T-helper 9 cell (primary cell): Measurements from ENCODE around the gene ATL2.
A peak's percentile ranks its signal among the peaks of the same experiment; 100 is the strongest.
"Not testable (repeated sequence)": the region's sequence is repeated elsewhere in the genome, so short reads cannot be mapped to it uniquely, and the experiment has no call there.

Experiments
- DNase-seq: peaks from one replicate; pipeline ENCODE4 v3.0.0-alpha.2; 2020

ATL2 gene

GRCh38 chr2:38268691-38269327, 108.3 kb downstream of the ATL2 start:
- no peak for DNase-seq

- DNase-seq = no peak
Observed at GRCh38 chr2:38268001-38268400, 109.1 kb downstream of the ATL2 start.

- no peak for DNase-seq
Observed at GRCh38 chr2:38267270-38267925, 109.7 kb downstream of the ATL2 start.

- DNase-seq = no peak
Observed at GRCh38 chr2:38266382-38267061, 110.6 kb downstream of the ATL2 start.

GRCh38 chr2:38265461-38265860, 111.6 kb downstream of the ATL2 start:
- DNase-seq = no peak

- no peak for DNase-seq
Observed at GRCh38 chr2:38264396-38265221, 112.5 kb downstream of the ATL2 start.

GRCh38 chr2:38263293-38263692, 113.8 kb downstream of the ATL2 start:
- no peak for DNase-seq

- no peak for DNase-seq
Observed at GRCh38 chr2:38262069-38262871, 114.8 kb downstream of the ATL2 start.

GRCh38 chr2:38261569-38262068, 115.5 kb downstream of the ATL2 start:
- no peak for DNase-seq

GRCh38 chr2:38260972-38261371, 116.1 kb downstream of the ATL2 start:
- peak; percentile 4 for DNase-seq

- DNase-seq = no peak
Observed at GRCh38 chr2:38260469-38260868, 116.6 kb downstream of the ATL2 start.

- DNase-seq = no peak
Observed at GRCh38 chr2:38259311-38259710, 117.8 kb downstream of the ATL2 start.

- DNase-seq = not testable (repeated sequence)
Observed at GRCh38 chr2:38257680-38258079, 119.4 kb downstream of the ATL2 start.

- DNase-seq = no peak
Observed at GRCh38 chr2:38256610-38257009, 120.5 kb downstream of the ATL2 start.

GRCh38 chr2:38255211-38255610, 121.9 kb downstream of the ATL2 start:
- DNase-seq = no peak

GRCh38 chr2:38254796-38255195, 122.3 kb downstream of the ATL2 start:
- DNase-seq = no peak

- no peak for DNase-seq
Observed at GRCh38 chr2:38251940-38252339, 125.1 kb downstream of the ATL2 start.

GRCh38 chr2:38248707-38249106, 128.4 kb downstream of the ATL2 start:
- no peak for DNase-seq

- no peak for DNase-seq
Observed at GRCh38 chr2:38248255-38248654, 128.8 kb downstream of the ATL2 start.

GRCh38 chr2:38246105-38246504, 131.0 kb downstream of the ATL2 start:
- no peak for DNase-seq

- no peak for DNase-seq
Observed at GRCh38 chr2:38245114-38245641, 131.9 kb downstream of the ATL2 start.

- DNase-seq = no peak
Observed at GRCh38 chr2:38244301-38244700, 132.8 kb downstream of the ATL2 start.
